Inflammatory macrophage treated with lipopolysaccharide for 1 hour (primary cell): ENCODE data around the gene LMTK2.
"Not testable (repeated sequence)": the region's sequence is repeated elsewhere in the genome, so short reads cannot be mapped to it uniquely, and the experiment has no call there.

ENCODE experiments used
- DNase-seq, 2 donors: peaks; one replicate each; pipeline ENCODE4 v3.0.0-alpha.2; 2020 to 2022

LMTK2 gene

GRCh38 chr7:98205162-98205845, 98.6 kb downstream of the LMTK2 start:
- no peak for DNase-seq

DNA sequence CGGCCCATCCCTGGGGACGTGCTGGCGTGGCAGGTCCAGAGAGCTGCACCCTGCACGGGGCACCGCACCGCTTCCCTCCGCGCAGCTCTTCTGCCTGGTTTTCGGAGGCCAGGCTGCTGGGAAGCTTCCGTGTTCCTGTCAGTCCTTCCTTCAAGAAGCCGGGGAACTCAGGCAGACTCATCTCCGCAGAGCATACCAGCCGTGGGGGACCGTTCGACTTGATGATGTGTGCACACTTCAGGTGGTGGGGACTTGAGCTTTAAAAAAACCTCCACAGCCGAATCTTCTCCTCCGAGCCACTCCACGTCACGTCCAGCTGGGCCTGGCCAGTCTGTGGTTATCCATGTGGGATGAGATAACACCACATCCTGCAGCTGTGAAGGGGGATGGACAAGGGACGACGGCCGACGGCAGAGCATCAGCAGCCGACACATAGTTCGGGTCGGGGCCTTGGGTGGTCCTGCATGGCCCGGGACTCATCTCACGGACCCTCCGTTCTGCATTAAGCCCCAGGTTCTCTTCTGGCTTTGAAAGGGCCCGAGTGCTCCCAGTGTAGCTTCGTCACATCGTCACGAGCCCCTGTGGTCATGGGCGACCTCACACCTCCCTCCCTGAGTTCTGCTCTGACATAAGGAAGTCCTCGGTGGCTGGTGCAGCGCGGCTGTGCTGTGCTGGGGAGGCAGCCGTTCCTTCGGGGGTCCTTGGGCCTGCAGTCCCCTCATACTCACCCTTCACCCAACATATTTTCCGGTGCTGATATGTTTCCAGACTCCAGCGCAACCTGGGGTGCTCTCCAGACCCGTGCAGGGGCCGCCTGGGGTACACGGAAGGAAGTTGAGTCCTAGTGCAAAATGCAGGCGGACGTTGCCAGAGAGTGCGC, 100.0 kb downstream of the LMTK2 start:
- no peak for DNase-seq

GRCh38 chr7:98209166-98209920, 102.7 kb downstream of the LMTK2 start:
- DNase-seq: no peak

DNA sequence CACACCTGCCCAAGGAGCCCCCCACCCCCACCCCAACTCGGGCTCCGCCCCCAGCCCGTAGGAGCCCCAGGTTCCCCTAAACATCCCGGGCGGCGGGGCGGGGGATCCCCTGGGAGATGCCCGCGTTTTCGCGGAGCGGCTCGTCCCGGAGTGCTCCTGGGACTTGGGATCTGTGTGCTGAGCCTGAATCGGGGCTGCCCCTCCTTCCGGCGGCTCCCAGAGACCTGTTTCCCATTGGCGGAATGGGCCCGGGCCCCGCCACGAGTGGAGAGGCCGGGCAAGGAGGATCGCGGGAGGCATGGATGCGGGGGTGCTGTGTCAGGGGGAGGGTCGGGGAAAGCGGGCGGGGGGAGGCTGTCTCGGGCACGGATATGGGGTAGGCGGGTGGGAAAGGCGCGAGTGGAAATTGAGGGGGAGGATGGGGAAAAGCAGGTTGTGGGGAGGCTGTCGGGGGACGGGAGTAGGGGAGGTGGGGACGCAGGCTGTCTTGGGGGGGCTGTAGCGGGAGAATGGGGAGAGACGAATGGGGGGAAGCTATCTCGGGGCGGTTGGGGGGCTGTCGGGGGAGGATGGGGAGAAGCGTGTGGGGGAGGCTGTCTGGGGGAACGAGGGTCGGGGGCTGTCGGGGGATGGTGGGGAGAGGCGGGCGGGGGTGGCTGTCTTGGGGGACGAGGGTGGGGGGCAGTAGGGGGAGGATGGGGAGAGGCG, 104.0 kb downstream of the LMTK2 start:
- DNase-seq: no peak

DNA sequence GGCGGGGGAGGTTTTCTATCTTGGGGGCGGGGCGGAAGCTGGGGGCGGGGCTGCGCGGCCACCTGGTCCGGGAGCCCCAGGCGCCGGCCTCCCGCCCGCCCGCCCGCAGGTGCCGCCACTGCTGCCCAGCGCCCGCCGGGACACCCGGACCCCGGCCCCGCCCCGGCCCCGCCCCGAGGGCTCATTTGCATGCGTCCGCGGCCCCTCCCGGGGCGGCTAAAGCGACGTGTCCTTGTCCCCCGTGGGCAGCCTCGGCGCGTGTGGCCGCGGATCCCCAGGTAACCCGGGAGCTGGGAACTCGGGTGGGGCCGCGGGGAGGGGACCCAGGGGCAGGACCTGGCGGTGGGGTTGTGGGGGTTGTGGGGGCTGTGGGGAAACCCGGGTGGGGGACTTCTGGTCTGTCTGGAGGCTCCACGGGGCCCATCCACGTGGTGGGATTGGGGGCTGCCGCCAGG, 104.6 kb downstream of the LMTK2 start, which contains the start of gene BHLHA15:
Gene BHLHA15, plus strand, starts transcription at position 219 of the 455 bp plus-strand sequence. CDS start 871 bp downstream, outside the sequence.
- DNase-seq: no peak

- DNase-seq: no peak
These were observed 105.2 kb downstream of the LMTK2 start for GRCh38 chr7:98211676-98212531.

- no peak for DNase-seq
These were observed 105.9 kb downstream of the LMTK2 start for GRCh38 chr7:98212532-98213041.

DNA sequence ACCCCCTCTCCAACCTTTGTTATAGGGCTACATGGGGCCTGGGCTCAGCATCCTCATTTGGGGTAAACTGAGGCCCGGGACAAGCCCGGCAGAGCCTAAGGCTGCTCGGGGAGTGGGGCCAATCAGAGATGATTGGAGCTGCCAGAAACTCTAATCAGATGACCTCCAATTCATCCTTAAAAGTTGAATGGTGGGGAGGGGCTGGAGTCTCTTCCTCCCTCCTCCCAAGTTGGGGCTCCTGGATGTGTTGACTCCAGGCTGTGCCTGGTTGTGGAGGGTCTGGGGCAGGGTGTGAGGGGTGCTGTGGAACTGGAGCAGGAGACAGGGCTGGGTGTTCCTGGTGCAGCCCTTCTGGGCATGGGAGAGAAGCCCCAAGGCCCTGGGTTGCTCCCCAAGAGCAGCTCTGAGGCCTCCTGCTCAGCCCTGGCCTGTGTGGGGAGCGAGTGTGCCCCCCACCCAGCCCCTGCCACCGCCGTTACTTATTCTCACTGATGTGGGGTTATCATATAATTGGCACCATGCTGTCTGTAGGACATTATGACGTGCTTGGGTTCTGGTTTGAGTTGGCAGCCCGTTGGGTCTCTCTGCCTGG, 106.7 kb downstream of the LMTK2 start:
- DNase-seq: no peak

GRCh38 chr7:98213888-98214810, 107.5 kb downstream of the LMTK2 start:
- no peak for DNase-seq

- no peak for DNase-seq
These were observed 108.2 kb downstream of the LMTK2 start for GRCh38 chr7:98214811-98215321.

DNA sequence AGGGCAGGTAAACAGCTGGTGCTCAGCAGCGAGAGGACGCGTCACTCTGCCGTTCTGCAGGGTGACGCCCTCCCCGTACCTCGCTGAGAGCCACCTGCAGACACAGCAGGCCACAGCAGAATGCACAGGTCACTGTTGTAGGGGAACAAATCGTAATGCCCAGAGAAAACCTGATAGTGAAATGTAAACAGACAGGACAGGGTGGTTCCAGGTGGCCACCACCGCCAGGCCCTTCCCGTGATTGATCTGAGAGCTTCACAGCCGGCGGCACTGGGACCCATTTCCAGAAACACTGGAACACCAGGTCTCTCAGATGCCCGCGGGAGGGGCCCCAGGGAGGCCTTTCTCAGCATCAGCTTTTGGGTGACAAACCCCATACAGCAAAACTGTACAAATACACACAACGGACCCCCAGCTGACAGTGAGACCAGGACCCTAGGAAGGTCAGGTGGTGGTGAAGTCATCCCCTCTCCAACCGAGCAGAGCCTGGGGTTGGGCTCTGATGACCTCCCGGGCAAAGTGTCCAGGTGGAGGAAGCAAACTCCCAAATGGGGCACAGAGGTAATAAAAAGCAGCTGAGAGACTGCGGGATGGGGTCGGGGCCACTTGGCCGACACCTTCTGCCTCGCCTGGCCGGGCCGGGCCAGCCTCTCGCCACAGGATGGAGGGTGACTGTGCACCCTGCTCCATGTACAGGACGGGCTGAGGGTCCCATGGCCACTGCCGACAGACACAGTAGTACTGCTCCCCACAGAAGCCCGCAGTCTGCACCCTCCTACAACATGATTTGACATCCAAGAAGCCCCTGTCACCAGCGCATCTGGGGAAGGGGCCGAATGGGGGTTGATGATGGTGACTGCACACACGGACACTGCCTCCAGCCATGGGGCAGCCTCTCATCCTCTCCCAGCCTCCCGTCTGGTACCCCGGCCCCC, 109.2 kb downstream of the LMTK2 start:
- DNase-seq: no peak

GRCh38 chr7:98216941-98217622, 110.4 kb downstream of the LMTK2 start:
- no peak for DNase-seq

DNA sequence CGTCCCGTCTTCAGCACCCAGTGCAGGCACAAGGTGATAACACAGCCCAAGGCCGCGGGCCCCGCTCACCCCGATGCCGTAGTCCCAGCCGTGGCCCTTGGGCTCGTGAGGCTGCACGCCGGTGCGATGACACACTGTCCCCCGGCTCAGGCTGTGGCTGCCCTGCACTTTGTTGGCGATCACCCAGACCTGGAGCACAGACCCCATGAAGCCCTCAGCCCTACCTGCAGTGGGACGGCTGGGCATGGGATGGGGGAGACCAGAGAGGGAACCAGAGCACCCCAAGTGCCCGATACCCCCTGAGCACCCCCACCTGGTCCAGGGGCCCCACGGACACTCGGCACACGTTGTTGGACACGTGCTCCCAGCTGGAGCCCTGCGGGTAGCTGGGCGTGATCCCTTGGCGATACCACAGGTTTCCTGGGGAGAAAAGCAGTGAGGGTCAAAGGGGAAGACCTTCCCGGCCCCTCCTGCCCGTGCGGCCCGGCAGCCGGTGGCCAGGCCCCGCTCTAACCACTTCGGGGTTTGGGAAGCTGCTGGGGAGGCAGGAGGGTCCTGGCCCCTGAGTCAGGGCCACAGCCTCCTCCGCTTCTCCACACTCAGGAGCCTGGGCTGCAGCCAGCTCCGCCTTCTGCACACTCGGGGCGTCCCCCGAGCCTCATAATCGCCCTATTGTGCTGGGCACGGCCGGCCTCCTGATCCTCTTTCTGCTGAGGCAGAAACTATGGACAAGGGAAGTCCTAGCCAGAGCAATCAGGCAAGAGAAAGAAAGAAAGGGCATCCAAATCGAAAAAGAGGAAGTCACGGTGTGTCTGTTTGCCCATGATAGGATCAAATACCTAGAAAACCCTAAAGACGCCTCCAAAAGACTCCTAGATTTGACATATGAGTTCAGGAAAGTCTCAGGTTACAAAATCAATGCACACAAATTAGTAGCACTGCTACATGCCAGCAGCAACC, 111.2 kb downstream of the LMTK2 start:
- DNase-seq: peak; percentile 54 to 59

- DNase-seq: not testable (repeated sequence)
These were observed 112.7 kb downstream of the LMTK2 start for GRCh38 chr7:98219382-98219781.

DNA sequence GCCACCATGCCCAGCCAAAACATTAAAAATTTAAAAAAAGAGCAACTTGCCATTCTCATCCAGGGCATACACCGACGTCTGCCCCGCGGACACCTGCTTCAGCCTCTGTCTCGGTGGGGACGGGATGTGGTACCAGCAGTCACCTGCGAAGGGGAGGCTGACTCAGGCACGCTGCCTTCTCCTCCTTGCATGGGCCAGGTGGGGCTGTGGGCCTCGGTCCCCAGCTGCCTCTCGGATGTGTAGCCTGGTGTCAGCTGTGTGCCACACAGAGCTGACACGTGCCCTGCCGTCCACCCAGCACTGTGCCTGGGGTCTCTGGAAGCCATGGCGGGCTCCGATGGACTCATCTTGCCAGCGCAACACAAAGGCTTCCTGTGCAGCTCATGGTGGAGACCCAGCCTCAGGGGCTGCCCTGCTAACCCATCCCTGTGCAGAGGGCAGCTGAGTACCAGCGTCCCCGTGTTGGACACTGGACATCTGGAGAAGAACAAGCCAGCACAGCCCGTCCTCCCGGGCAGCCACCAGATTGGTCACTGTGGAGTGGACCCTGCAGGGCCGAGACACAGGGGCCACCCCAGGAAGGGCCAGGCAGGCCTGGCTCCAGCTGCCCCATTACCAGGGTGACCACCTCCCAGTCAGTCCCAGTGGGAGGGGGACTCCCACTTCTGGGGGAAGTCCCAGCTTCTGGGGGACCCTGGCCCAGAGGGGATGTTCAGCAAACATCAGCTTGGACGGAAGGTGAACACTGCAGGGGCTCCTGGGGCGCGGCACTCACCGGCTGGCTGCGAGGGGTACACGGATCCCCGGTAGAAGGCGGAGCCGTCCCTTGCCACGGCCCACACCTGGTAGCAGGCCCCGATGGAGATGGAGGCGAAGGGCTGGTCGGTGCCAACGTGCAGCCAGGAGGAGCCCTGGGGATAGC, 115.2 kb downstream of the LMTK2 start:
- no peak for DNase-seq
